ENCODE data around the gene CBS.
"Not testable (repeated sequence)": the region's sequence is repeated elsewhere in the genome, so short reads cannot be mapped to it uniquely, and the experiment has no call there.

GRCh38 chr21:43101000-43101399, 25.4 kb upstream of the CBS start:
- not testable (repeated sequence) for TF ChIP-seq NKX3-1 (CRISPR knock-in tag; IDR thresholded peaks at IDR 0.05); EZH2 (conservative IDR thresholded peaks at IDR 0.05; ENCODE audit: low read depth, low read length); CREB1 (IDR thresholded peaks at IDR 0.05); CREB1 (CRISPR knock-in tag; IDR thresholded peaks at IDR 0.05); RORA (CRISPR knock-in tag; IDR thresholded peaks at IDR 0.05); SRSF9 (IDR thresholded peaks at IDR 0.05; ENCODE audit: borderline replicate concordance, insufficient read depth, low read depth, low read length, poor library complexity, severe bottlenecking); ZNF530 (CRISPR knock-in tag; IDR thresholded peaks at IDR 0.05; ENCODE audit: low read depth); EP300 (IDR thresholded peaks at IDR 0.05; ENCODE audit: low read depth in 2 of 2, low read length in 2 of 2); EP300 (CRISPR knock-in tag; IDR thresholded peaks at IDR 0.05; ENCODE audit: borderline replicate concordance); ZNF274 (CRISPR knock-in tag; IDR thresholded peaks at IDR 0.05); ZNF382 (CRISPR knock-in tag; IDR thresholded peaks at IDR 0.05; ENCODE audit: borderline replicate concordance); SUZ12 (IDR thresholded peaks at IDR 0.05; ENCODE audit: low read depth, low read length); JUN (CRISPR knock-in tag; IDR thresholded peaks at IDR 0.05); JUND (CRISPR knock-in tag; IDR thresholded peaks at IDR 0.05)
- TF ChIP-seq, protein P1, sequence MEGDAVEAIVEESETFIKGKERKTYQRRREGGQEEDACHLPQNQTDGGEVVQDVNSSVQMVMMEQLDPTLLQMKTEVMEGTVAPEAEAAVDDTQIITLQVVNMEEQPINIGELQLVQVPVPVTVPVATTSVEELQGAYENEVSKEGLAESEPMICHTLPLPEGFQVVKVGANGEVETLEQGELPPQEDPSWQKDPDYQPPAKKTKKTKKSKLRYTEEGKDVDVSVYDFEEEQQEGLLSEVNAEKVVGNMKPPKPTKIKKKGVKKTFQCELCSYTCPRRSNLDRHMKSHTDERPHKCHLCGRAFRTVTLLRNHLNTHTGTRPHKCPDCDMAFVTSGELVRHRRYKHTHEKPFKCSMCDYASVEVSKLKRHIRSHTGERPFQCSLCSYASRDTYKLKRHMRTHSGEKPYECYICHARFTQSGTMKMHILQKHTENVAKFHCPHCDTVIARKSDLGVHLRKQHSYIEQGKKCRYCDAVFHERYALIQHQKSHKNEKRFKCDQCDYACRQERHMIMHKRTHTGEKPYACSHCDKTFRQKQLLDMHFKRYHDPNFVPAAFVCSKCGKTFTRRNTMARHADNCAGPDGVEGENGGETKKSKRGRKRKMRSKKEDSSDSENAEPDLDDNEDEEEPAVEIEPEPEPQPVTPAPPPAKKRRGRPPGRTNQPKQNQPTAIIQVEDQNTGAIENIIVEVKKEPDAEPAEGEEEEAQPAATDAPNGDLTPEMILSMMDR (CRISPR knock-in tag; IDR thresholded peaks at IDR 0.05), result not testable (repeated sequence)
